ENCODE measurements around the gene ZNF649.
"Not testable (repeated sequence)": the region's sequence is repeated elsewhere in the genome, so short reads cannot be mapped to it uniquely, and the experiment has no call there.

The ZNF649 gene

GRCh38 chr19:51915324-51915867, 10.6 kb upstream of the ZNF649 start:
- no peak for TF ChIP-seq CTCF (IDR thresholded peaks at IDR 0.05; ENCODE audit: insufficient read depth, low read length, missing control alignments)

GRCh38 chr19:51907981-51908380, 3.2 kb upstream of the ZNF649 start:
- POLR2A ChIA-PET; H3K4me3 ChIP-seq (ENCODE audit: low read depth, low read length); CTCF ChIA-PET; DNase-seq (ENCODE audit: low read depth, low spot score): not testable (repeated sequence)

More at GRCh38 chr19:51915324-51915867, 10.6 kb upstream of the ZNF649 start:
- ChIA-PET CTCF (no interaction called here), POLR2A (no interaction called here)
- H3K4me3 ChIP-seq (ENCODE audit: low read depth, low read length): no peak overlapping the region
- no peak for DNase-seq (ENCODE audit: low read depth, low spot score)

GRCh38 chr19:51906108-51906507, 1.3 kb upstream of the ZNF649 start:
- DNase-seq (ENCODE audit: low read depth, low spot score); CTCF ChIA-PET; POLR2A ChIA-PET; H3K4me3 ChIP-seq (ENCODE audit: low read depth, low read length): not testable (repeated sequence)

- CTCF ChIA-PET; H3K4me3 ChIP-seq (ENCODE audit: low read depth, low read length); DNase-seq (ENCODE audit: low read depth, low spot score); POLR2A ChIA-PET: not testable (repeated sequence)
Measured at GRCh38 chr19:51905639-51906038, 822 bp upstream of the ZNF649 start.

- DNase-seq (ENCODE audit: low read depth, low spot score): no peak
- H3K4me3 ChIP-seq (ENCODE audit: low read depth, low read length): no peak overlapping the region
- CTCF ChIA-PET: no interaction called here
- TF ChIP-seq CTCF (IDR thresholded peaks at IDR 0.05; ENCODE audit: insufficient read depth, low read length, missing control alignments): no peak
- POLR2A ChIA-PET: no interaction called here
Measured at GRCh38 chr19:51905206-51905605, 389 bp upstream of the ZNF649 start.

GRCh38 chr19:51903192-51903591, 1.6 kb downstream of the ZNF649 start:
- POLR2A ChIA-PET: interaction anchor here (0.6 kb wide), 1 partner anchor 28 kb away, joined by 3 read pairs; no protein-coding TSS in a partner anchor
- TF ChIP-seq CTCF (IDR thresholded peaks at IDR 0.05; ENCODE audit: insufficient read depth, low read length, missing control alignments): no peak
- CTCF ChIA-PET: interaction anchor here (1.7 kb wide), 2 partner anchors 13 to 334 kb away, joined by 5 to 6 read pairs; no protein-coding TSS in a partner anchor
- no peak overlapping the region for H3K4me3 ChIP-seq (ENCODE audit: low read depth, low read length)
- no peak for DNase-seq (ENCODE audit: low read depth, low spot score)

GRCh38 chr19:51901860-51902259, 3.0 kb downstream of the ZNF649 start:
- TF ChIP-seq CTCF (IDR thresholded peaks at IDR 0.05; ENCODE audit: insufficient read depth, low read length, missing control alignments): no peak
- ChIA-PET POLR2A (no interaction called here), CTCF (interaction anchor here (1.0 kb wide), 1 partner anchor 329 kb away, joined by 3 read pairs; no protein-coding TSS in a partner anchor)
- no peak for DNase-seq (ENCODE audit: low read depth, low spot score)
- no peak overlapping the region for H3K4me3 ChIP-seq (ENCODE audit: low read depth, low read length)

GRCh38 chr19:51891193-51891747, 13.5 kb downstream of the ZNF649 start:
- no peak for TF ChIP-seq CTCF (IDR thresholded peaks at IDR 0.05; ENCODE audit: insufficient read depth, low read length, missing control alignments)
- no peak overlapping the region for H3K4me3 ChIP-seq (ENCODE audit: low read depth, low read length)

More at GRCh38 chr19:51891193-51891747, 13.5 kb downstream of the ZNF649 start:
- CTCF ChIA-PET: interaction anchor here (2.3 kb wide), 1 partner anchor 13 kb away, joined by 6 read pairs; no protein-coding TSS in a partner anchor
- POLR2A ChIA-PET: no interaction called here
- no peak for DNase-seq (ENCODE audit: low read depth, low spot score)

Data from AG04449 (cell line).